Stimulated activated CD8-positive, alpha-beta memory T cell treated with anti-CD3 and anti-CD28 coated beads, Interleukin-4, amount 100 ng/mL, for 48 hours (primary cell): Measurements from ENCODE around the gene LDLRAD3.

ENCODE experiments used
- DNase-seq: peaks from one replicate; pipeline ENCODE4 v3.0.0-alpha.2; 2020

LDLRAD3 gene

DNA sequence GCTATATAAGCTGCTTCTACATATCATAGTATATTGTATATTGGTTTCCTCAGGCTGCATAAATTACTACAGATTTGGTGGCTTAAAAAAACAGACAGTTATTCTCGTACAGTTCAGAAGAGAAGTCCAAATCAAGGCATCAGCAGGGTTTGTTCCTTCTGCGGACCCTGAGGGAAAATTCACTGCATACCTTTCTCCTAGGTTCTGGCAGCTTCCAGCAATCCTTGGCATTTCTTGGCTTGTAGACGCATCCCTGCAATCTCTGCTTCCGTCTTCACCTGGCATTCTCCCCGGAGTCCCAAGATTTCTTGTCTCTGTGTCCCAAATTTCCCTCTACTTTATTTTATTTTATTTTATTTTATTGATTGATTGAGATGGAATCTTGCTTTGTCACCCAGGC lies 202.6 kb downstream of the LDLRAD3 start:
- DNase-seq = no peak

GRCh38 chr11:36147491-36147890 lies 203.6 kb downstream of the LDLRAD3 start:
- no peak for DNase-seq

DNA sequence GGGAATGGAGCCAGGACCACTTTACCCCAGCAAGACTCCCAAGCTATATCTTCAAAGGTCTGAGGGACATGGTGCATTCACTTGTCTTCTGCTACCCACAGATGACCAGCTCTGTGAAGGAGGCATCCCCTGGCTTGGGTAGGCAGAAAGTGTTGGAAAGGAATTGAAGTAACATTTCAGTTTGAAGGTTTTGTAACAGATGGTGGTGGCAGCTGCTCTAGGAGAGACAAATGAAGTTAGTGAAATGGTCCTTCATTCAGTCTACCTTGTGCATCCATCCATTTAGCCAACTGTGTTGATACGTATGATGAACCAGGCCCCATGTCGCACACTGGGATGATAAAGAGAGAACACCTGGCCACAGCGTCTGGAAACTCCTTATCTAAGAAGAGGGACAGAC lies 204.8 kb downstream of the LDLRAD3 start:
- no peak for DNase-seq

GRCh38 chr11:36149538-36150242 lies 205.8 kb downstream of the LDLRAD3 start:
- DNase-seq = peak; percentile 38

DNA sequence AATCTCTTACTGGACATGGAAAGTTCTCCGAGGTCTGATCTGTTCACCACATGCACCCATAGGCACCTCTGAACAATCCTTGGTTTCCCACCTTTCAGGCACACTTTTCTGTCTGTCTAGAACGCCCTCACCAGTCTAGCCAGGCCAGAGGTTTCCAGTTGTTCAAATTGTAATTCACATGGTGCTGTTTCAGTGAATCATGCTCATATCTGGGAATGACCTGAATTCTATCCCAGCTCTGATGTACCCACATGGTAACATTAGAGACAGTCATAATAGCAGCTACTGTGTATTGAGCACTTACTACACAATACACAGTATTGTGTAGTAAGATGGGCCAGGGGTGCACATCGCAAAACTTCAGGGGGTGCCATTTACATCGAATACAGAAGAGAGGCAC lies 207.1 kb downstream of the LDLRAD3 start:
- DNase-seq = no peak

GRCh38 chr11:36151933-36152580 lies 208.2 kb downstream of the LDLRAD3 start:
- no peak for DNase-seq

- no peak for DNase-seq
Measured at GRCh38 chr11:36153551-36153950, 209.7 kb downstream of the LDLRAD3 start.

DNA sequence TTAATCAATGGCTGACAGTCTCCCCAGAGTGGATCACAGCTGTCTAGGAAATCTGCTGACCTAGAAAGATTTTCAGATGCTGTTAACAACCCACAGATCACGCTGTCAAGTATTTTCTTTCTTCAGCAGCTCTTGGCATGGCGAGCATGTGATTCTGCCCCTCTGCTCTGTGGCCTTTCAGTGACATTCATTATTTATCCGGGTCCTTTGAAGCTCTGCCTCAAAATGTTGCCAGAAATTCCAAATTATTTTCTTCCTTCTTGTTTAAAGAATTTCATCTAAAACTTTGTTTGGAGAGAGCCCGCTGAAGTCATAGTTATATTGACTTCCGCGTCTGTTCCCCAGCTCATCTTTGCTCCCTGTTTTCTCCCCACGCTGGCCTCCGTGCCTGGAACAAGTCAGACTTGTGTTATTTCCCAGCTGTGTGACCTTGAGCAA lies 211.3 kb downstream of the LDLRAD3 start:
- no peak for DNase-seq

DNA sequence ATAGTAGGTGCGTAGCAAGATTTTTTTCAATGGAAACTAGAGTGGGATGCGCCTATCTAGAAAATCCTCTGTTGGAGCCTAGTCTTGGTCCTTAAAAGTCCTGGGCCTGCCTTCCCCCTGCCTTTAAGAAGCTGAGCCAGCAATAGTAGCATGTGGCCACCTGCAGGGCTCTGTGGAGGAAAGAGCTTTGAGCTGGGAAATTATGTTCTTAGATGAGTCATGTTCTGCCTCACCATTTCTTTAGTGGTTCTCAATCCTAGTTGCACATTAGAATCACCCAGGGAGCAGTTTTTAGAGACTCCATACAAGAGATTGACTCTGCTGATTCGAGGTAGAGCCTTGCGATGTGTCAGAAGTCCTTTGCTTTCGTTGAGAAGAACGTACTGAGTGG lies 211.9 kb downstream of the LDLRAD3 start:
- no peak for DNase-seq

DNA sequence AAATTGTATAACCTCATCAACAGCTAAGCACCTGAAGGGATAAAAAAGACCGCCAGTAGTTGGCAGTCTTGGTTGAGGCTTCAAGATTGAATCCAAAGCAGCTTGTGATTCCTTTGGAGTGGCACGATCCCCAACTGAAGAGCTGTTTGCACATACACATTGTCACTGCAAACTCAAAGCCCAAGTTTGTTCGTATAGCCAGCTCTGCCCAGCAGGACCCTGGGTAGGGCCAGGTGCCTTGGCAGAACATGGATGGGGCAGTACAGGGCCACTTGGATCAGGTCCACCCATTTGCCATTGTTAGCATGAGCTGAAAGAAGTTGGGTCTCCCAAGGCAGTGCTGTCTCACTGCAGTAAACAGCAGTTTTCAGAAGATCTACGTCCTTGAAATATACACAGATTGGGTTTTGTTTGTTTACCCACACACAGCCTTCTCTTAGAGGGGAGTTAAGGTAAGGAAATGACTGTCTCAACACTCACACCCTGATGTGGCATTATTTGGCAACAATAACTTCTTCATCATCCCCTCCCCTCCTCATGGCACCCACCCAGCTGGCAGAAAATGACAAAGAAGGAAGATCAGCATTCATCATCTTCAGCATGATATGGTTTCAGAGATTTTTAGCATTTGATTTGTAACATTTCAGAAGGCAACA lies 212.4 kb downstream of the LDLRAD3 start:
- no peak for DNase-seq

DNA sequence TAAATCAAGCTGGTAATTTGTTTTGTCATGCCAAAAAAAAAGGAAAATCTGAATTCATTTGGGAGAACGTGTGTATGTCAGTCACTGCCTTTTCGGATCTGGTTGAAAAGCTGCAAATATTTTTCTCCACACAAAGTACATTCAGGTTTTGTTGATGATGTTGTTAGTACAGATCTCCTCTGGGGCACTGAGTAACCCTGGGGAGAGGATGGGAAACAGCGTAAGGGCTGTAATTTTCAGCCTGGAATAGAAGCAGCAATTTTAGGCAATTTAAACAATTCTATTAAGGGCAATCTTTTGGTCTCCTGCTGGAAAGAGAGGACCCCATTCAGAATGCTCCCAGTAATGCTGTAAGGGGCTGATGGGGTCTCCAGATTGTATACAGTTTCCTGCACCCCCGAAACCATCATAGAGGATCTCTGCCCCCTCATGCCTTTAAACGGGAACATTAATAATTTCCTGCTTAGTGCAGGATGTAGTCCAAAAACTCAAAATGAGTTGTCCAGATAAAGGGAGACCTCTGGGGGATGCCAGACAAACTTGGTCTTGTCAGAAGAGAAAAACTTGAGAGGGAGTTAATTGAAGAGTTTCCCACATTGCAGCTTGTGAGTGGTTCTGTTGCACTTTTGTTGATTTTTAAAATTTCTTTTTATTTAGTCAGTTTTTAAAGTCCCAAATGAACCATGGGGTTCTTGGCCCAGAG lies 213.1 kb downstream of the LDLRAD3 start:
- DNase-seq = no peak

GRCh38 chr11:36160091-36160490 lies 216.2 kb downstream of the LDLRAD3 start:
- no peak for DNase-seq

GRCh38 chr11:36161572-36161971 lies 217.7 kb downstream of the LDLRAD3 start:
- DNase-seq = no peak

DNA sequence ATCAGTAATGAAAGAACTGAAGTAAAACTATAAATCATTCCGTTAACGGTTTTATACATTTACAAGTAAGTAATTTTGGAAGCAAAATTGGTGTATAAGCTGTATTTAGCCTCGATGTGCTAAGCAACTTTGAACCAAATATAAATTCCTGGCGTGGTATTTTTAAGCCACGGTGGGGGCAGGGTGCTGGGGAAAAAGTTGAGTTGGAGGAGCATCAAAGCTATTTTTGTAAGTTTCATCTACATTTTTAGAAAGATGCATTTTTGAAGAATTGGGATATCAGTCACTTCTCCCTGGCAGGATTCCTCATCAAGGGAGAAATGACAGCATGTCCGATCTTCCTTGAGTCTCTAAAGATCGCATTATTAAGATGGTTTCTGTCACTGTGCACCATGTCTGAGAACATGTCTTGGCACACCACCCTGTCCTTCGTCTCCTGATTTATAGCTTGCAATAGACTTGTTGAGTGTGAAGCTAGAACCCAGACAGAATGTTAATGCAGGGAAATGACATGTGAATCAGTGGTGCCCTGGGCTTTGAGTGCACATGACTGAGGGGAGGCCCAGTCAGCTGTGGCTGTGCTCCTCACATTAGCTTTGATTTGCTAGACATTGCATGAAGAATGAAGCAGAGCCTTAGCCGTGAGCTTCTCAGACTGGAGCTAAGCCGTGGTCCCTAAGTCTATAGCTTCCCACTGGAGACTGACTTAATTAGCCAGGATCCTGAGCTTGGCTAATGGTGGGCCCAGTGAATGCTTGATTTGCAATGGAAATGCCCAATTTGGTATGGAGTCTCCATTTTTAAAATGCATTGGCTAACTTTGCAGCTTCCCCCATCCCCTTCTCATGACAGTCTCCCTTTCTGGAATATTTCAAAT lies 218.4 kb downstream of the LDLRAD3 start:
- no peak for DNase-seq

DNA sequence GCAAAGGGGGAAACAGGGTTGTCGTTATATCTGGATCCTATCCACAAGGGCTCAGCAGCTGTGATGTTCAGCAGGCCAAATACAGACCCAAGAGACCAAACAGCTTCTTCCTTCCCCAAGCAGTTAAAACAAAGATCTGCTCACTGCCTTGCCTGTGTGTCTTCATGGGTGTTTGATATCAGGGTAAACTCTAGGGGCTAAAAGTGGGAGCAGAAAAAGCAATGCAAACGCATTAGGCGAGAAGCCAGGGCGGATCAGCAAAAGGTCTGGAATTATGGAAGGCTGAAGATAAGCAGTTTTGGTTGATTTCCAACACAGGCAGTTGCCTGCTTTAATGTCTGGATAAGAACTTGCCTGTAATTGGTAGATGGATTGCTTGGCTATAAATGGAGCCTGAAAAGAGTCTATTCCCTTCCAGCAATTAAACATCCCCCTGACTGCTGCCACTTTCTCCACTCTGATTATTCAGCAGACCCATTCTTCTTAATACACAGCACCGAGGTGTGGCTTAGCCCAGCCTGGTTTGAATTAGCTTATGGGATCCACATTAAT lies 219.1 kb downstream of the LDLRAD3 start:
- DNase-seq = no peak

DNA sequence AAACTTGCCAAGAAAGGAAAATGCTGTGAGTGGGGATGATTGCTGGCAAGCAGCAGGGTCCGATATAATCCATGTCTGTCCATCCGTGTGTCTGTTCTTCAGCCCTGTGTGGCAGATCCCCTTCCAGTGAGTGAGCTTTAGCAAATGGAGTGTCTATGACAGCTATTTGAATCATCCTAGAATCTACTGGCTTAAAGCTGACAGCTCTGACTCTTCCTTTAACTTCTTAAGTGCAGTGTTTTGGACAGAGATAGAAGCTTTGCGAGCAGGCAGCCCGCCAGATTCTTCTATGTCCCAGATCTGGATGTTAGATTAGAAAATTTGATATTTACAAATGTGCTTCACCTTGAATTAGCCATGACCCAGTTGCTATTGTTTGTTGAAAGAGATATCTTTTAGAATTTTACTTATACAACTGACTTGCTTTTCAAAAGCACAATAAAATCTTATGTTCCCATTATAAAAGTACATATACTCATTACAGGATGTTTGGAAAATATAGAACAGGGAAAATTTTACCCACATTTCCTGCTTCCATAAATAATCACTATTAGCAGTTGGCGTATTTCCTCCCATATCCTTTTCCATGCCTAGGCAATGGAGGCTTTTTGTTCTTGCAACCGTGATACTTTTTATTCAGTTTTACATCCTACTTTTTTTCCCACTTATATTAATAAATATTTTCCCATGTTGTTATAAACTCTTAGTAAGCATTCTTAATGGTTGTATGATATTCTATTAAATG lies 220.8 kb downstream of the LDLRAD3 start:
- no peak for DNase-seq

- no peak for DNase-seq
Measured at GRCh38 chr11:36165621-36166397, 221.9 kb downstream of the LDLRAD3 start.

GRCh38 chr11:36167073-36167472 lies 223.2 kb downstream of the LDLRAD3 start:
- no peak for DNase-seq

DNA sequence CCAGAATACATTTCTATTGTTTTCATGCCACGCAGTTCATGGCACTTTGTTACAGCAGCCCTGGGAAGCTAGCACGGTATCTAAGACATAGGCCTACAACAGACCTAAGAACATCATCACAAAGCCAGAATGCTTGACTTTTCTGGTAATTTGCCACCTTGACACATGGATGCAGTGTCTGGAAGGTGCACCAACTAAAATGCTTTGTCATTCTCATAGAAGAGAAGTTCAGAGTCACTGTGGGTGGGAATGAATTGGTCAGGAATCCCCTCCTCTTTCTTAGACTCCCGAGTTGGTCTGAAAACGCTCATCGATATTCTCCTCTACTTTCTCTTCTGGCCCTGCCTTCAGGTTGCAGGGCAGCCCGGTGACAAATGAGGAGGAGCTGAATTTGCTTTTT lies 223.9 kb downstream of the LDLRAD3 start:
- DNase-seq = no peak

GRCh38 chr11:36177836-36178235 lies 234.0 kb downstream of the LDLRAD3 start:
- DNase-seq = no peak
